ENCODE results near the gene PALM2AKAP2.

Gene PALM2AKAP2

GRCh38 chr9:109779711-109780452 lies at the start of gene PALM2AKAP2:
PALM2AKAP2 (plus strand) TSS chr9:109780198; CDS start chr9:109780489, 291 bp downstream.
- DNase-seq = no peak

- DNase-seq = no peak
Observed at GRCh38 chr9:109730228-109730627, 49.8 kb upstream of the PALM2AKAP2 start.

- no peak for DNase-seq
Observed at GRCh38 chr9:109733690-109734089, 46.3 kb upstream of the PALM2AKAP2 start.

- no peak for DNase-seq
Observed at GRCh38 chr9:109734814-109735213, 45.2 kb upstream of the PALM2AKAP2 start.

GRCh38 chr9:109735801-109736200 lies 44.2 kb upstream of the PALM2AKAP2 start:
- DNase-seq = no peak

GRCh38 chr9:109737295-109737694 lies 42.7 kb upstream of the PALM2AKAP2 start:
- no peak for DNase-seq

GRCh38 chr9:109739760-109740159 lies 40.2 kb upstream of the PALM2AKAP2 start:
- no peak for DNase-seq

- no peak for DNase-seq
Observed at GRCh38 chr9:109742776-109743348, 37.1 kb upstream of the PALM2AKAP2 start.

GRCh38 chr9:109743696-109744095 lies 36.3 kb upstream of the PALM2AKAP2 start:
- DNase-seq = no peak

GRCh38 chr9:109745335-109746283 lies 34.4 kb upstream of the PALM2AKAP2 start:
- DNase-seq = no peak

GRCh38 chr9:109751253-109751652 lies 28.7 kb upstream of the PALM2AKAP2 start:
- no peak for DNase-seq

GRCh38 chr9:109753308-109753707 lies 26.7 kb upstream of the PALM2AKAP2 start:
- DNase-seq = no peak

GRCh38 chr9:109755040-109755439 lies 25.0 kb upstream of the PALM2AKAP2 start:
- no peak for DNase-seq

- no peak for DNase-seq
Observed at GRCh38 chr9:109759589-109759988, 20.4 kb upstream of the PALM2AKAP2 start.

- no peak for DNase-seq
Observed at GRCh38 chr9:109765278-109765677, 14.7 kb upstream of the PALM2AKAP2 start.

GRCh38 chr9:109765830-109766229 lies 14.2 kb upstream of the PALM2AKAP2 start:
- no peak for DNase-seq

- DNase-seq = no peak
Observed at GRCh38 chr9:109766351-109766750, 13.6 kb upstream of the PALM2AKAP2 start.

- no peak for DNase-seq
Observed at GRCh38 chr9:109767404-109767803, 12.6 kb upstream of the PALM2AKAP2 start.

- DNase-seq = no peak
Observed at GRCh38 chr9:109767814-109768213, 12.2 kb upstream of the PALM2AKAP2 start.

- DNase-seq = no peak
Observed at GRCh38 chr9:109769250-109769649, 10.7 kb upstream of the PALM2AKAP2 start.

GRCh38 chr9:109770101-109770500 lies 9.9 kb upstream of the PALM2AKAP2 start:
- no peak for DNase-seq

- DNase-seq = no peak
Observed at GRCh38 chr9:109771087-109771486, 8.9 kb upstream of the PALM2AKAP2 start.

GRCh38 chr9:109771796-109772531 lies 8.0 kb upstream of the PALM2AKAP2 start:
- DNase-seq = no peak
